NCI-H82 treated with DMSO at 0.1 percent for 48 hours (cell line): ENCODE measurements around the gene ZNF157.
A peak's percentile ranks its signal among the peaks of the same experiment; 100 is the strongest.
"Not testable (repeated sequence)": the region's sequence is repeated elsewhere in the genome, so short reads cannot be mapped to it uniquely, and the experiment has no call there.

Source experiments
- DNase-seq: peaks from one replicate; lab custom pipeline; 2025; ENCODE audit not compliant: unreplicated experiment; lab: John Stamatoyannopoulos, UW

The ZNF157 gene

DNA sequence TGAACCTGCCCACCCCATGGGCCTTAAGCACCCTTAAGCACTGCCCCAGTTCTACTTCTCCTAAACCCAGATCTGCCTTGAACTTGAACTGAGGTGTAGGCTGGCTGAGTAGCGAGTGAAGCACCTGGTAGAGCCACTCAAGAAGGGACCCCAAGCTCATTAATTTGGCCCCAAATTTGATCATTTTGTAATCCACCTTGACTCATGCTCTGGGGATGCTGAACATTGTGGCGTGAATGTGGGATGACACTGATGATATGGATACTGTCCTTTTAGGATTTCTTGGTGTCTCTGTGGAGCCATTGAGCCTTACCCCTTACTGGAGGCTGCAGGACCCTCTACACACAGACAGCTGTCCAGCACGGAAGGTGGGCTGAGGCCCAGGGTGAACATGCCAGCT is at the start of gene ZNF157:
ZNF157 (plus strand) TSS at position 301 of the 400 bp plus-strand sequence; CDS start at position 392, 91 bp downstream.
- DNase-seq = no peak

DNA sequence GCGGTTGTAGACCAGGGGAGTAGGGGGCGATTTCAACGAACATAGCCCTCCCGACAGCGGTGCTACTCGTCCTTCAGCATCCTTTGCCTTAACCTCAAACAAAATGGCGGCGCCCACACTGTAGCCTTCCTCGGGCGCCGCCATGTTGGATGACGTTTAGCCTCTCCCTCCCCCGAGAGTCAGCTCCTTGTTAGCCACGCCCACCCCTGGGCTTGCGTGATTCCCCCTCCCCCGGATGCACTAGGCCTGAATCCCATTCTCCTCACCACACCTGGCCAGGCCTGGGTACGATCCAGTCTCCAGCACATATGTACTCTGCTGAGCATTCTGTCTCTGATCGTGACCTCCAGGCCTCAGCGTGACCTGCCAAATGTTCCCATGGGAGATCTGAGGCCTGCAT is 49.0 kb upstream of the ZNF157 start:
- DNase-seq = no peak

DNA sequence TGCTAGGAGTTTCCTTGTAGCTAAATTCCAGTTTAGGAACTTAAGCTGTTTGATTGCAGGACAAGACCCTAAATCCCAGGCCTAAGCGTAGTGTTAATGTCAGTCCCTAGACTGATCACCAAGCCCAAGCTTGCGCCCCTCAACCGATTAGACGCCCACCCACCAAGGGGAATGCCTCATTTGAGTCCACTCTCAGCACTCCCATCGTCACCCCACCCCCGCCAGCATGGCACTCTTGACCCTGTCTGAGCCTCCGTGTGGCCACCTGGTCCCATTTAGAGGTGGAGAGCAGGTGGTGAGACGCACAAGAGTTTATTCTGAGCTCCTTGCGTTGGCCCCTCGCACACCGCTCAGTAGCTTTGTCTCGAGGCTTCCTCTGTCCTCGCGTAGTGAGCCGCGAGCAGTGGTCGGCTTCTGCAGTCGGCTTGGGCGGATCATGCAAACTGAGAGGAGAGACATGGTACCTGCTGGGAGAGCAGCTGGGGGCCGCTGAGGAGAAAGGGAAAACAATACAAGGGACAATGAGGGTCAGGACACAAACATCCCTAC is 48.5 kb upstream of the ZNF157 start:
- DNase-seq = no peak

DNA sequence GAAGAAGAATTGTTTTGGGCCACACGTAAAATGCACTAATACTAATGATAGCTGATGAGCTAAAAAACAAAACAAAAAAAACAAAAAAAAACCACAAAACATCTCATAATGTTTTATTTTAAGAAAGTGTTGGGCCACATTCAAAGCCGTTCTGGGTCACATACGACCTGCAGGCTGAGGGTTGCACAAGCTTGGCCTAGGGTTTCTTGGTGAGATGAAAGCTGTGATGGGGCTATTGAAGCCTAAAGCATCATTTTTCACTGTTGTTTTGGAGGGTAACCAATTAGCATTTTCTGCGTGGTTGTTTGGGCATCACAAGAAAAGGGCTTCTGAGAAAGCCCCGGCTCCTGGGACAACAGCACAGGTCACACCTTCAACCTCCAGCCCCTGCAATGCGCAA is 42.5 kb upstream of the ZNF157 start:
- DNase-seq = no peak

DNA sequence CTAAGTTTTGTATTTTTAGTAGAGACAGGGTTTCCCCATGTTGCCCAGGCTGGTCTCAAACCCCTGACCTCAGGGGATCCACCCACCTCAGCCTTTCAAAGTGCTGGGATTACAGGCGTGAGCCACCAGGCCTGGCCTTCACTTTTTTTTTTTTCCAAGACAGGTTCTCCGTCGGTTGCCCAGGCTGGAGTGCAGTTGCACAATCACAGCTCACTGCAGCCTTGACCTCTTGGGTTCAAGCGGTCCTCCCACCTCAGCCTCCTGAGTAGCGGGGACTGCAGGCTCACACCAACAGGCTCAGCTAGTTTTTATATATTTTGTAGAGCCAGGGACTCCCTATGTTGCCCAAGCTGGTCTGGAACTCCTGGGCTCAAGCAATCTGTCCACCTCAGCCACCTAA is 37.6 kb upstream of the ZNF157 start:
- not testable (repeated sequence) for DNase-seq

DNA sequence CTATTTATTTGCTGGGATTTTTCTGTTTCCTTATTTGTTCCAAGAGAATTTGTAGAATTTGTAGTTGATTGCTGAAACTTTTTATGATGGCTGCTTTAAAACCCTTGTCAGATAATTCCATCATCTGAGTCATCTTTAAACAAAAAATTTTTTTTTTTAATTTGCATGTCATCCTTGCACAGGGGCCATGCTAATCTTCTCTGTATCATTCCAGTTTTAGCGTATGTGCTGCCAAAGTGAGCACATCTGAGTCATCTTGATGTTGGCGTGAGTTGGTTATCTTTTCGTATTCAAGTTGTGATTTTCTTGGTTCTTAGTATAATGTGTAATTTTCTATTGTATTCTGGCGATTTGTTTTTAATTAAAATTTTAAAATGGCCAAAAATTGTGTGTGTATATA is 18.7 kb upstream of the ZNF157 start:
- no peak for DNase-seq

DNA sequence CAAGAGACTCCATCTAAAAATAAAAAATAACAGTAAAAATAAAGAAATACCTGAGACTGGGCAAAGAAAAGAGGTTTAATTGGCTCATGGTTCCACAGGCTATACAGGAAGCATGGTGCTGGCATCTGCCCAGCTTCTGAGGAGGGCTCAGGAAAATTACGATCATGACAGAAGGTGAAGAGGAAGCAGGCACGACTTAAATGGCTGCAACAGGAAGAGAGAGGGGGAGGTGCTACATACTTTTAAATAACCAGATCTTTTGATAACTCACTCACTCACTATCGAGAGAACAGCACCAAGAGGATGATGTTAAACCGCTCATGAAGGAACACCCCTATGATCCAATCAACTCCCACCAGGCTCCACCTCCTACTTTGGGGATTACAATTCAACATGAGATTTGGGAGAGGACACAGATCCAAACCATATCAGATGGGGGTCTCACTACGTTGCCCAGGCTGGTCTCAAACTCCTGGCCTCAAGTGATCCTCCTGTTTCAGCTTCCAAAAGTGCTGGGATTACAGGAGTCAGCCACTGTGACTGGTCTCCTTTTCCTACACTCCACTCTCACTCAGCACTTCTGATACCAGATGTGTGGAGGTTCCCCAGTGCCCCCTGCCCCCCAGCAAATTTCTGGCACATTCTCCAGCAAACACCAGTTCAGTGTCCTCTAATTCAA is 11.9 kb upstream of the ZNF157 start:
- no peak for DNase-seq

DNA sequence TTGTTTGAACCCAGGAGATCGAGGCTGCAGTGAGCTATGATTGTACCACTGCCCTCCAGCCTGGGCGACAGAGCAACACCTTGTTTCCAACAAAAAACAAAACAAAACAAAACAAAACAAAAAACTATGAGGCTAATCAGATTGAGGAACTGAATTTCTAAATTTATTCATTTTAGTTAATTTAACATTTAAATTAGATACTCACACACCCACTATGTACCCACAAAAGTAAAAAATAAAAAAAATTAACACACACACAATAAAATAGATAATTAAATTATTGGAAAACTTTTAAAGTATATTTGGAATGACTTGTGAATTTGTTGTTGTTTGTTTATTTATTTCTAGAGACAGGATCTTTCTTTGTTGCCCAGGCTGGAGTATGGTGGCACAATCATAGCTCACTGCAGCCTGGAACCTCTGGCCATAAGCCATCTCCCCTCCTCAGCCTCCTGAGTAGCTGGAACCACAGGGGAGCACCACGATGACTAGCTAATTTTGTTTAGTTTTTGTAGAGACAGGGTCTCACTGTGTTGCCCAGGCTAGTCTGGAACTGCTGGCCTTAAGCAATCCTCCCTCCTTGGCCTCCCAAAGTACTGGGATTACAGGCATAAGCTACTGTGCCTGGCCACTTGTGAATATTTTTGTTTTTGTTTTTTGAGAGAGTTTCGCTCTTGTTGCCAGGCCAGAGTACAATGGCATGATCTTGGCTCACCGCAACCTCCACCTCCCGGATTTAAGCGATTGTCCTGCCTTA is 9.8 kb upstream of the ZNF157 start:
- no peak for DNase-seq

DNA sequence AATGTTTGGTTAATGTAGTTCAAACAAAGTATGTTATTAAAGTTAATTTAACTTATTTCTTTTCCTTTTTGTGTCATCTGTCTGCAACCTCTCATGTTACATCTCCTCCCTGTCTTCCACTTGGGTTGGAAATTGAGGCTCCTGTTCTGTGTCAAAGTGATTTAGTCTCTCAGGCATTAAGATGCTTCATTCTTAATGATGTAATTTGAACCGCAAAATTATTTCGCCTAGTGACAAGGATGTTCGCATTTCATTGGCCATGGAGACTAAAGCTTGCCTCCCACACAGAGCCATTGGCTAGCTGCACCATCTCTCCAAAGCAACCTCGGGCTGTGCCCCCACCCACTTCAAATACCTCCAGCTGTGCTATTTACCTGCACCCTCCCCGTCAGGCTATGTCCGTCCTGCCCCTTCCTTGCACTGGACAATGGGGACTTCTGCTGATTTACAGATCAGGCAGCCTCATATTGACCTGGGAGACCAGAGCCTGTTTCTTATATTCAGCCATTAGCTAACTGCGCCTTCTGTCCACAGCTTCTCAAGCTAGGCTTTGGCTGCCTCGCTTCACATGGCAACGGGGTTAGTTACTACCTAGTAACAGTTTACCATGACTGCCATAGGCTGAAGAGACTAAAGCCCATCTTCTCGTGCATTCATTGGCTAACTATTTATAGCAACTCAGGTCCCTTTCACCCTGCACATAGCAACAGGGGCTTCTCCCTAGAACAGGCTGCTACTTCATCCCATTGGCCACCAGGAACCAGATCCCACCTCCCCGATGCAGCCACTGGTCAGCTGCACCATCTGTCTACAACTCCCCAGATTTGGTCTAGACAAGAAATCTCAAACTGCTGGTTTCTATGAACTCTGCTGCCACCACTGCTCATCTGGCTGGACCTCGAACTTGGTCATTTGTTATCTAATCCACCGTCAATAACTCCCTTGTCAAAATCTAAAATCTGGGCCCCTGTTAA is 8.6 kb upstream of the ZNF157 start:
- peak; percentile 95 for DNase-seq

DNA sequence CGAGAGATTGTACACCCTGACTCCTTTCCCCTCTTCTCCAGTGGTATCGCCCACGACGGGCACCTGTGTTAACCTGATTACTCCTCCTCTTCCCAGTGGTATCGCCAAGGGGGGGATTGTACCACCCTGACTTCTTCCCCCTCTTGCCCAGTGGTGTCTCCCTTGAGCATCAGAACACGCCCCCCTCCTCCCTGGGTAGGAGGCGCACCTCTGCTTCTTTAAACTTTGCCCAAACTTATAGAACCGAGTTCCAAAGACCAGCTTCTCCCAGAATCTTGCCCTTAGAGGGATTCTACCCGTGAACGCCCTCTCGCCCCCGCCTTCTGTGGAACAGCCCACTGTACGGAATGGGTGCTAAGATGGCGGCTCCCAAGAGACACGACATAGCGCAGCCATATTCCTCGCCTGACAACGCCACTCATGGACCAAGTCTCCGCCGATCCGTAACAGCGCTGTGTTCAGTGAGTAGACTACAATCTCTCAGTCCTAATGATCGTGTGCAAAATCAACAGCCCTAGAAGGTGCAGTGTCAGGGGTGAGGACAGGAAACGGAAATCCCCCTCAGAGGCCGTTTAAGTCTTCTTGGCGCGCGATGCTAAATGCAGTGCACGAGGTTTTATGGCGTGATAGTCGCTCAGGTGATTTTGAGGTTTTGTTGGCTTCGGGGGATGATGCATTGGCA is 4.2 kb upstream of the ZNF157 start:
- peak; percentile 84 for DNase-seq

DNA sequence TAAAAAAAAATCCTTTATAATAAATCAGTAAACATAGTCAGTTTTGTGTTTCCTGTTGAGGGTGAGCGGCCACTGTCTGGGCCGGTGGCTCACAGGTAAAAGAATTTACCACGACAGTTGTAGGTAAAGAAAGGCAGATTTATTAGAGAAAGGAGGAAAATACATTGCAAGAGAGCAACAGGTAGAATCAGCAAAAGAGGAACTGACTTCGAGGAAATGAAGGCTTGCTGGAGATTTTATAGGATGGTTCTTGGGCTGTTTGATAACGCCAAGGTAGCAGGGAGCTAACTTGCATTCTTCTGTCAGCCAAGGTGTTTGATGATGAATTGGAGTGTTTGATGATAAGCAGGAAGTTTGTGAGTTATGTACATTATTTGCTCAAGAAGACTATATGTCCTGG is 2.8 kb downstream of the ZNF157 start:
- no peak for DNase-seq

DNA sequence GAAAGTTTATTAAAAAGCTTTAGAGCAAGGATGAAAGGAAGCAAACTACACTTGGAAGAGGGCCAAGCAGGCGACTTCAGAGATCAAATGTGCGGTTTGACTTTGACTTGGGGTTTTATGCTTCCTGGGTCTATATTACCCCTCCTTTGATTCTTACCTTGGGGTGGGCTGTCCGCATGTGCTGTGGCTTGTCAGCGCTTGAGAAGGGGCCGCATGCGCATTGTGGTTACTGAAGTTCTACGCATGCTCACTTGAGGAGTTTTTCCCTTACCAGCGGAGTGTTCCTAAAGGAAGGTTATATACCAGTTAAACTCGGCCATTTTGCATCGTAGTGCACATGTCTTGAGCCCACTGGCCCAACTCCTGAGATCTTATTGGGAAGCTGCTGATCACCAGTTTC is 9.9 kb downstream of the ZNF157 start:
- no peak for DNase-seq

DNA sequence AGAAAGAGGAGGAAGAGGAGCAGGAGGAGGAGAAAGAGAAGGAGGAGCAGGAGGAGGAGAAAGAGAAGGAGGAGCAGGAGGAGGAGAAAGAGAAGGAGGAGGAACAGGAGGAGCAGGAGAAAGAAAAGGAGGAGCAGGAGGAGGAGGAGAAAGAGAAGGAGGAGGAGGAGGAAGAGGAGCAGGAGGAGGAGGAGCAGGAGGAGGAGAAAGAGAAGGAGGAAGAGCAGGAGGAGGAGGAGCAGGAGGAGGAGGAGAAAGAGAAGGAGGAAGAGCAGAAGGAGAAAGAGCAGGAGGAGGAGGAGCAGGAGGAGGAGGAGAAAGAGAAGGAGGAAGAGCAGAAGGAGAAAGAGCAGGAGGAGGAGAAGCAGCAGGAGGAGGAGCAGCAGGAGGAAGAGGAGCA is 10.5 kb downstream of the ZNF157 start:
- not testable (repeated sequence) for DNase-seq

DNA sequence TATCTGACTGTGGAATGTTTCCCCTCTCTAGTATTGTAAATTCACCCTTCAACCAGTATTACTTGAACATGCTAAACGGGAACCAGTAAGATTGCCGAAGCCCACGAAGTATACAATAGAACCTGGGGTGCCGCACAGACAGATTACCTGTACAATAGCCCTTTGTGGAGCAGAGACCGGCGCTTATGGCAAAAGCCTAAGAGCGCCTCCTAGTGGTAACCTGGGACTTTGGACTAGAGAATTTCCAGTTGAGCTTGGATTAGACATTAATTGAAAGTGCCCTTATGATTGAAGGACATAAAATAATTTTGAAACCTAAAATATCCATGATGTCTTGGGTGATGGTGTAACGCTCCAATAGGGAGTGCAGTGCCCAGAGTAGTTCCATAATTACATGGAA is 14.1 kb downstream of the ZNF157 start:
- peak; percentile 52 for DNase-seq

DNA sequence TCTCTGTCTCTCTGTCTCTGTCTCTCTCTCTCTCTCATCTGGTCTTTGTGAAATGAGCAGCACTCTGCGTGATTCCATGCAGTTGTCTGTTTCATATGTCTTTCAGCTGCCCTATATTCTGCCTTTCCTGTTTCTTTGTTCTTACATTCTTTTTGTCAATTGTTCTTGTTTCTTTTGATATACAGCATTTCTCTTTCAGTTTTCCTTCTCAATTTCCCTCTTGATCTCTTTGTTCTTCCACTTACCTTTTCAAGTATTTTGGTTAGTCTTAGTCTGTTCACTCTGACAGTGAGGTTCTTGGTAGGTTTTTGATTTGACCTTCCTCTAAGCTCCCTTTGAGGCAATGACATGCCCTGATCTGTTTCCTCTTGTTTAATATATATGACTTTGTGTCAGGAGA is 20.4 kb downstream of the ZNF157 start:
- no peak for DNase-seq

DNA sequence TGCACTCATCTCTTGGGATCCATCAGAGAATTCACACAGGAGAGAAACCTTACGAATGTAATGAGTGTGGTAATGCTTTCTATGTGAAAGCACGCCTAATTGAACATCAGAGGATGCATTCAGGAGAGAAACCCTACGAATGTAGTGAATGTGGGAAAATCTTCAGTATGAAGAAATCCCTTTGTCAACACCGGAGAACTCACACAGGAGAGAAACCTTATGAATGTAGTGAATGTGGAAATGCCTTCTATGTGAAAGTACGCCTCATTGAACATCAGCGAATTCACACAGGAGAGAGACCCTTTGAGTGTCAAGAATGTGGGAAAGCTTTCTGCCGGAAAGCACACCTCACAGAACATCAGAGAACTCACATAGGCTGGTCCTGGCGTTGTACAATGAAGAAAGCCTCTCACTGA is 42.8 kb downstream of the ZNF157 start:
- DNase-seq = no peak

DNA sequence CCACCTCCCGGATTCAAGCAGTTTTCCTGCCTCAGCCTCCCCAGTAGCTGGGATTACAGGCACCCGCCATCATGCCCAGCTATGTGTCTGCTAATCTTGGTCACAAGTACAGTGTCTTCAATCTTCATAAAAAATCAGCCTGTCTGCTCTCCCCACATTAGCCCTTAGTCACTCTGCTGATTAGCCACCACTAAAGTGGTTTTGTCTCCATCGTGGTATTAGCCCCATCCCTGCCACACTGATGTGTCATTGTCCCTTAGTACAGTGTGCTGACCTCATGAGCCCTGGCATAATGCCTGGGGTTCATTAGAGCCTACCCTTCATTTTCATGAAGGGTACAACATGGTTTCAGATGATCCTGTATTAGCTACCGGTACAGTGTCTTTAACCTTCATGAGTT is 49.9 kb downstream of the ZNF157 start:
- DNase-seq = no peak

DNA sequence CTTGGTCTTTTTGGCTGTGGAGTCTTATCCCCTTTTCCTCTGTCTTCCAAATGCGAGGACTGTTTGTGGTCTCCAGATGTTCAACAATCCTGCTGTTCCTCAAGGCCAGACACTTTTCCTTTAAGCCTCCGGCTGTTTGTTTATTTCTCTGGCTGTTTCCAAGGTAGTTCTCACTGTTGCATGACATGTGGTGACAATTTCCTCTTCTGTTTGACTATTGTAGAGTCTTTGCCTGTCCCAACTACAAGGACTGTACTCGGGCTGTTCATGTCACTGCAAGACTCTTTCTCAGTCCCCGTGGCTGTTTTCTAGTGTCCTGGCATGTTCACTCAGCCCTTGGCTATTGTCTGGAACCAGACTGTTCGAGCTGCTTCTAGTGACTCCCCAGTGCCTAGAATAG is 50.6 kb downstream of the ZNF157 start:
- DNase-seq = no peak

DNA sequence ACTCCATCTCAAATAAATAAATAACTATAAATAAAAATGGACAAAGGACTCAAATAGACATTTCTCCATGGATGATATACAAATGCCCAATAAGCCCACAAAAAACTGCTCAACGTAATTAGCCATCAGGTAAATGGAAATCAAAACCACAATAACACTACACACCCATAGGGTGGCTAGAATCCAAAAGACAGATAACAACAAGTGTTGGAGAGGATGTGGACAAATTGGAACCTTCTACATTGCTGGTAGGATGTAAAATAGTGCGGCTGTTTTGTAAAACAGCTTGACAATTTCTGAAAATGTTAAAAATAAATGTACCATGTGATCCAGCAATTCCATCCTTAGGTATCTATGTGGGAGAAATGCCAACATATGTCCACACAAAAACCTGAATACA is 52.1 kb downstream of the ZNF157 start:
- DNase-seq = no peak

DNA sequence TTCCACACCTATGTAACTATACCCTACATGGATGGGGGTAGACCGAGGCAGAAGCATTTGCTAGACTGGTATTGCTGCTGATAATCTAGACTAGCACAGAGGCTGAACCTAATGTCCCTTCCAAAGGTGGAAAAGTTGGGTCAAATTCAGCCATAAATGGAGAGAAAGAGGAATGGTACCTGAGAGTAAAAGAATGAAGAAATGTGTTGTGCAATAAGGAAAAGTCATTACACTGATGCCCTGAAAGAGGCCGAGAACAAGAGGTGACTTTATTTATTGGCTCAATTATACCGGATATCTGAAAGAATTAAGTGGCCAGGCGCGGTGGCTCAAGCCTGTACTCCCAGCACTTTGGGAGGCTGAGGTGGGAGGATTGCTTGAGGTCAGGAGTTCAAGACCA is 60.5 kb downstream of the ZNF157 start:
- no peak for DNase-seq

DNA sequence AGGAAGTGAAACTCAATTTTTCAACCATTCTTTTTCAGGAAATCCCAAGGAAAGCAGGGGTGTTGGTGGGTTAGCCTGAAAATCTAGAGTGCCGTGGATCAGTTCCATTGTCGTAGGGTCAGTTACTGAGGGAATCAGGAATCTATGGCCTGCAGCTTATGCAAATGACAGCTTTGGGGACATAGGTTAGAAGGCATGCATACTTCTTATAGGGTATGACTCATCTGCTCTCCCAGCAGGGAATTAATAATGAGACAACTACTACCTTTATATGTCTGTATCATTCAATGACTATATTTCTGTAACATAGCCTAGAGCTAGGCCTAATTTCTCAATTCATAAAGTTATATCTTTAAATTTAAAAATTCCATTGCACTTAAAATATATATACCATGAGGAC is 76.1 kb downstream of the ZNF157 start:
- no peak for DNase-seq
